Bone marrow (tissue), 2 donors: ENCODE measurements around the gene SCN2B.
A peak's percentile ranks its signal among the peaks of the same experiment; 100 is the strongest.

Experiments used
- DNase-seq, 2 donors: peaks; one replicate each; lab custom pipeline; 2025; lab: John Stamatoyannopoulos, UW

The SCN2B gene

GRCh38 chr11:118174006-118174567 is 2.4 kb downstream of the SCN2B start:
- no peak for DNase-seq

DNA sequence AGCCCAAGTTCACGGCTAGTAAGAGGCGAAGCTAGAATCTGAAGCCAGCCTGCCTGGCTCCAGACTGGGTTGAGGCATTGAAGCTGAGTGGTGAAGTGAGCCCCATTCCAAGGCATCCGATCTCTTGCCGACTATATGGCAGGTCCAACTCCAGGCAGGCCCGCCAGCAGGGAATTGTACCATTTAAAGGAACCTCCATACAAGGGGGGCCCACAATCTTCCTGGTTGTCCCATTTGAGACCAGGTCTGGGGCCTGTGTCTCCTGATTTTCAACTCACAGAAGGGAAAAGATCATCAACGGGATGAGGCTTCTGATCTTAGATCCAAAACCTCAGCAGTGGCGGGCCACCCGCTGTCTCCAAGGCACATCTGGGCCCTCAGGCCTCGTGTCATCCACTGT is 4.1 kb downstream of the SCN2B start:
- DNase-seq: no peak

DNA sequence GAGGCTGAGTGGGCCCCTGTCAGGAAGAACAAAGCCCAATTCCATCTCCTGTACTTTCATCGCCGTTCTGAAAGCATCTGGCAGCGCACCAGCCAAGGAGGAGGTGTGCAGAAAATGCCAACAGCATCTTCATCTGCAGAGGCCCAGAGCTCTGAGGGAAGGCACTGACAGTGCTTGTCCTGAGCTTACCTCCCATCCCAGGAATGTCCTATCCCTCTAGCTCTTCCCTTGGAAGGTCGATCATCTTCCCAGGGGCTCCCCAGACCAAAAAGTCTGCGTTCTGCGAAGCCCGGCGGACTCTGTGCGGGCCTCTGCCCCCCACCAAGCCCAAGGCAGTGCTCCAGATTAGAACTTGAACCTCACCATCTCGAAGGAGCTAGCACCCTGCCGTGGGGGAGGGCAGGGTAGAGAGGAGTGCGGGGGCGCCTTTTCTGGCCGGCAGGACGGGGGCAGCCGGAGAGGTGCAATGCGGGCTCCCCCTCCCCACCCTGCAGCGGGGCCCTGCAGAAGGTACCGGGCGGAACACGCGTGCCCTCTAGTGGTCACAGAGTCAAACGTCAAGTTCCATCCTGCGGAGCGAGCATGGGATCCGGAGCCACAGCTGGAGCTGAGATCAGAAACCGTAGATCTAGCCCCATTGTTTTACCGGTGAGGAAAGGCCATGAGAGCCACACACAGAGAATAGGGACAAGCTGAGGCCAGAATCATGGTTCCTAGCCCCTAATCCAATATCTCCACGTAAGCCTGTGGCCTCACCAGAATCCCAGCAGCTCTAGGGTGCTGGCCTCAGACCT is 5.0 kb downstream of the SCN2B start:
- DNase-seq: peak; percentile 21 to 43

GRCh38 chr11:118170882-118171268 is 5.6 kb downstream of the SCN2B start:
- DNase-seq: no peak

DNA sequence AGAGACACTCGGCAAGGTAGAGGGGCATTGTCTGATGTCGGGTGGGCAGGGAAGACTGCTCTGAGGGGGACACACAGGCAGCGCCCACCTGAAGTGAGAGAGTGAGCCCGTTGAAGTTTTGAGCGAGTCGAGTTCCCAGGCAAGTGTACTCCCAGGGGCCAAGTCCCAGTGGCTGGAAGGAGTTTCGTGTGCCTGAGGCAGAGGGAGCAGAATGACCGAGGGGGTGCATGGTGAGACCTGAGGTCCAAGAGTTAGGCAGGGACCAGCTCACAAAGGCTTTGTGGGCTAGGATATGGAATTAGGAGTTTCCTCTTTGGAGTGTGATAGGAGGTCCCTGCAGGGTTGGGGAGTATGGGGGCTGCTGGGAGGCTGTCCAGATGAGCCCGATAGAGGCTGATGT is 6.2 kb downstream of the SCN2B start:
- no peak for DNase-seq

DNA sequence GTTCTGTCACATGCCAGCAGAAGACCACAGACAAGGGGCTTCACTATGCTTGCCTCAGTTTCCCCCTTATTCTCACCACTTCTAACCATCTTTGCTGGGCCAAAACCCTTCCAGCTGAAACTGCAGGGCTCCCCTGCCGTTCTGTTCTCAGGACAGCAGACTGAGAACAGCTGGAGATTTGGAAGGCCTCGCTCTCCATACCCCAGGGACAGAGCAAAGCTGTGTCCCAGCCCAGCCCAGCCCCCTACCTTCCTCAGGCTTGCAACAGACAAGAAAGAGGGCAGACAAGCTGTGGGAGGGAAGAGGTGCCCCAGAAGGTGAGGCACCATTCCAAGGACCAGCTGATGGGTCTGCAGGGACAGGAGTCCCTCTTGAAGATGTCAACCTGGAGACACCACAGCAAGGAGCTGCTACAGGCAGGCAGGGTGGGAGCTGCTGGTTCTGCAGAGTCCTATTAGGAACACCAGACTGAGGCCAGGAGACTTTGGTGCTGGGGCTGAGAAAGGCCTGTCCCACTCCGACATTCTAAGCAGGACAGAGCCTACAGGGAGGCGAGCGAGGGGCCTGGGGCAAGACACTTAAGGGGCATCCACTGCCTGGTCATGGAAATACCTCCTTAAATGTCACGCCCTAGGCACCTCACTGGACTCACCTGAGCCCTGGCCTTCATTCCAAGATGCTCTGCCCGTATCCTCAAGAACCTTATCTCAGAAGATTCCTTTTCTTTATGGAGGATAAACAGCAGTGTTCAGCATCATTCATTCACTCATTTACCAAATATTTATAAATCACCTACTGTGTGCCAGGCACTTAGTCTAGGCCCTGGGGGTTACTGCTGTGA is 6.9 kb downstream of the SCN2B start:
- DNase-seq: no peak

DNA sequence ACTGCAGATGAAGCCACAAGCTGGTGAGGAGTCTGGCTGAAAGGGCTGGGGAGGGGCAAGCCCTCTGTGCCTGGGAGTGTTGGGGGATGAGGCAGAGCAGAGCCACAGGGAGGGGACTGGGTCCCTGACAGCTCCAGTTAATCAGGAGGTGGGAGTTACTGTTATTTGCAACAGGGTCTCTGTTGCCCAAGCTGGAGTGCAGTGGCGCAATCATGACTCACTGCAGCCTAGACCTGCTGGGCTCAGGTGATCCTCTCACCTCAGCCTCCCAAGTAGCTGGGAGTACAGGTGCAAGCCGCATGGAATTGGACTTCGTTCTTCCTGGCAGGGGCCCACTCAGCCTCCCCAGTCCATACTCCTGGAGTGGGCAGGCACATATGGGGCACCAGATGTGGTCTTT is 7.7 kb downstream of the SCN2B start:
- no peak for DNase-seq

DNA sequence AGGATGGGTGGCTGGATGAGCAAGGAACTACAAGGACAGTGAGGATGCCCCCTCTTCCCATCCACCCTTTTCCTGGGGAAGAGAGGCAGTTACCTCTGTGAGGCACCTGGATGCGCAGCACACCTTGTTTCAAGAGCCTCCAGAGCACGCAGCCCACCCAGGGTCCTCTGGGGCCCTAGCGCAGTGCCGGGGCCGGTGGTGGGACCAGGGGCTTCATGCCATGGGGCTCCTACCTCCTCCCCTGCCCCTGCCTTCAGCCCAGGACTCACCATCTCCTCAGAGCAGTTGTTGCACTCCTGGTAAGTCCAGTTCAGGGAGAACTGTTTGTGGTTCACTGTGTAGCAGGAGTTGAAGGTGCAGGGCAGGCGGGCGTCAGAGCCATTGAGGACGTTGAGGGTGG is 8.1 kb downstream of the SCN2B start:
- DNase-seq: no peak

DNA sequence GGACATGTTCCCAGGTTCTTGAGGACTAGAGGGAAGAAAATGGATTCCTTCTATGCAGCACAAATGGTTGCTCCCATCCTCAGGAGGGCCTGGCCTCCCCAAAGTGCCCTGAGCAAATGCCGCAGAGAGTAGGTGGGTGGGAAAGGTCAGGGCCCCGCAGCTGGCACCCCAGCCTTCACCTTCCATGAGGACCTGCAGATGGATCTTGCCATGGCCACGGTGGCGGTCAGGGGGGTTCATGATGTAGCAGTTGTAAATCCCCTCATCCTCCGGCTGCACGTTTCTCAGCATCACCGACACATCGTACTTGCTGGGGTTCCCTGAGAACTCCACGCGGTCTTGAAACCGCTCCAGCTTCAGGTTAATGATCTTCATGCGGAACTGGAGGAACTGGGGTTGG is 8.5 kb downstream of the SCN2B start:
- no peak for DNase-seq

DNA sequence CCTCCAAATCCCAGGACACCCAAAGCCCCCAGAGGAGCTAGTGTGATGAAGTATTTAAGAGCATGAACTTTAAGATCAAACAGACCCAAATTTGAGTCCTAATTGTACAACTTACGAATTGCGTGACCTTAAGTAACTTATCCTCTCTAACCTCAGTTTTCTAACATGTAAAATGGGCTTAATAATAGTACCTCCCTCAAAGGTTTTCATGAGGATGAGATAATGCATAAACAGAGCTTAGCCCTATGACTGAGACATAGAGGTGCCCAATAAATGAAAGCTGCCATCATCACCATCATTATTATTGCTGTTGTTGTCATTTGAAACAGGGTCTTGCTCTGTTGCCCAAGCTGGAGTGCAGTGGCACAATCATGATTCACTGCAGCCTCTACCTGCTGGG is 9.2 kb downstream of the SCN2B start:
- no peak for DNase-seq

GRCh38 chr11:118166641-118167040 is 9.8 kb downstream of the SCN2B start:
- DNase-seq: no peak

DNA sequence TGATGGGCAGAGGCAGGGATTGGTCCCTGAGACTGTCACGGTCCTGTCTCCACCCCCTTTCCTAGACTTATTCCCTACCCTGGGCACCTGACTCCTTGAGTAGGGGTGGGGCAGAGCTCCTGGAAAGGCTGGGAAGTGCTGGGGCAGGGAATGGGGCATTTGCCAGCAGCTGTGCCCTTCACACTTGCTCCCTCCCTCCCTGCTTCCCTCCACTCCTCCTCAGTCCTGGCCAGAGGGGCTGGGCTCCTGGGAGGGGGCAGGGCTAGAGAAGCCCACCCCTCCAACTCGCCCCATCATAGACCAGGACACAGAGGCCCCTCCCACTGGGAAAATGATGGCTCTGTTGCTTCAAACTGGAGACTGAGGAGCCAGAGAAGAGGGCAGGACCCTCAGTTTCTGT is 11.6 kb downstream of the SCN2B start:
- DNase-seq: no peak

GRCh38 chr11:118163494-118163893 is 12.9 kb downstream of the SCN2B start:
- DNase-seq: no peak

DNA sequence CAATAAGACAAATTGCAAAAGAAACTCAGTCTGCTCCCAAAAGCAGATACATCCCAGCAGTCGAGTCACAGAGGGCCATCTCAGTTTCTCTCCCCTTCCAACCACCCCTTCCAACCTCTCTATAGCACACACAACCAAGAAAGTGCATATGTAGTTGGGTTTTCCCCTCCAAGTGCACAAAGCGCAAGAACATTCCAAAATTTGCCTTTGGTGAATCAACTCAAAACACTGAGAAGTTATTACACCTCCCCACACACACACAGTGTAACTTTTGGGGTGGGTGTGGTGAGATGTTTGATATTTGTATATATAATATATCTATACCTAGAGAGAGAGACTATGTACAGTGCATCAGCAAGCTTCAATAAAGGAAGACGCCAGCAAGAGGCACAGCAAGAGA is 13.6 kb downstream of the SCN2B start:
- DNase-seq: no peak

DNA sequence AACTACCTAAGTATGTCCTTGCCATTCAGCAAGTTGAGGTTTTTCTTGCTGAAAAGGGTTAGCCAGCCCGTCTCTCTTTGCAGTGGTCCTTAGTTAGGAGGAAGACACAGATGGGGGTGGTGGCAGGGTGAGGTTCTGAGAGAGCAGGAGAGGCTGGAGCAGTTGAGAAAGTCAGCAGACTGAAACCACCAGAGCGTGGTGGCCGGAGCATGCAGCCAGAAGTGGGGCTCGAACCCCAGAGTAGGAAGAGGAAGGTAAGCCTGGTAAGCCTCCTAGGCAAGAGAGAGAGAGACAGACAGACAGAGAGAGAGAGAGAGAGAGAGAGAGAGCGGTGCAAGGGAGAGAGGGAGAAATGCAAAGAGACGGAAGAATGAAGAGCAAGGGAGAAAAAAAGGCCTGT is 14.7 kb downstream of the SCN2B start:
- no peak for DNase-seq

DNA sequence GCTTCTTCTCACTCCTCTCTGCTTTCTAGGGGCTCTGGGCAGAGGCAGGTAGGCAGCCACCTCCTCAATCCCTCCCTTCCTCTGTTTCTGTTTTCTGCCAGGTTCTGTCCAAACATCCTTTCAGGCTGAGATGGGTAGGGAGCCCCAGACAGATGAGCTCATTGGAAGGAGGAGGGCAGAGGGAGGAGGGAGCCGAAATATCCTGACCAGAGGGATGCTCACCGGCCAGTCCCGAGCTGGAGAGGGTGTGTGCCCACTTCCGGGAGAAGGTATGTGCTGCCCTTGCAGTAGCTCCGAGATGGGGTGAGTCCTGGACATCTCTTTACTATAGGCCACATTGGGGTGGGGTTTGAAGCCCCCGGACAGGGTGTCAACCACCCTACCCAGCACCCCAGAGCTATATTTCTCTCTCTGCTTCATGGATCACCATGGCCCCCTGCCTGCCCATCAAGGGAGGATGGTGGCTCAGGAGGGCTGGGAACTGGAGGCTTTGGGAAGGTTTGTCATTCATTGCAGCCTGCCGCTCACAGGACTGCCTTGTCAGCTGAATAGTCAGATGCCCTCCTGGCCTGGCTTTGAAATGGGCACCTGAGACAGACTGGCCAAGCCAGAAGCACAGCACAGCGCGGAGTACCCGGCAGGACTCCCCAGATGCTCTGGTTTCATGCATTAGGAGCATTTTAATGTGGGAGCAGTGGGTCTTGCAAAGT is 19.1 kb downstream of the SCN2B start:
- no peak for DNase-seq

DNA sequence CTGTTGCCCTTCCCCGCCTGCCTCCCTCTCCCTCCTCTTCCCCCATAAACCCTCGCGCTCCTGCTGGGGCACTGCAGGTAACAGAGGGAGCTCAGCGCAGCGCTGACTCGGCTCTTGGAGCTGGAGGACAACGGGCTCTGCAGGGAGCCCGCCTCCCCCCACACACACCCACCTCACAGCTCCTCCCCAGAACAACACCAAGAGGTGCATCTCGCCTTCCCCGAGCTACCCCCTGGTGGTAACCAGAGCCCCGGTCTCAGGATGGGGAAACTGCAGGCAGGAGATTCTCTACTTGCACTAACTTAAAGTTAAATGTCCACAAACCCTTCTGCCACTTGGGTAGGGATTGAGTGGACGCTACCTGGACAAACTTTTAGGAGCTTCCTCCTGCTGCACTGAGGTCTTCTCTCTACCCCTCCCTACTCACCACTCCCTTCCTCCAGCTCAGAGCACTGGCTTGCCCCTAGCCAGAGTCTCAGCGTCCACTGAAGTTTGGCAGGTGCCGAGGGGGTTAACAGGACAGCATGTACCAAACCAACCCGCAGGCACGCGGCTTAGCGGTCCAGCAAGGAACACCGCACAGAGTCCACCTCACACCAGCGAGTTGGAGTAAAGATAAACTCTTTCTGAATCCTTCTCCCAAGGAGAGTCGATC is 19.8 kb downstream of the SCN2B start:
- no peak for DNase-seq

- no peak for DNase-seq
Observed at GRCh38 chr11:118155776-118156530, 20.5 kb downstream of the SCN2B start.

GRCh38 chr11:118154641-118155040 is 21.8 kb downstream of the SCN2B start:
- DNase-seq: no peak

DNA sequence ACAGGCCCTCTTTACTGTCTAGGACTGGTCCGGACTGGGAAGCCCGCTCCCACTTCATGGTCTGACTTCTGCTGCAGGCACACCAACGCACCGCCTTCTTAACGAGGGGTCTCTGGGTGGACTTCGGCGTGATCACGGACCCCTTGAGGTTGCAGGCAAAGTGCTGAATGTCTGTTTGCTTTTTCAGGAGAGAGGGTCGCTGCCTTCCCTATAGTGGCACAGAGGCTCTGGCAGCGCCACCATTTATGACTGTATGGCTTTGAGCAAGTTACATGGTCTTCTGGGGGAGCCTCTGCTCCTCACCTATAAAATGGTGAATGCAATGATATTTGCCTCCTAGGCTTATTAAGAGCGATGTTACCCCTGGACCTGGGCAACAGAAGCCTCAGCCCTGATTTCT is 22.5 kb downstream of the SCN2B start:
- DNase-seq: no peak

DNA sequence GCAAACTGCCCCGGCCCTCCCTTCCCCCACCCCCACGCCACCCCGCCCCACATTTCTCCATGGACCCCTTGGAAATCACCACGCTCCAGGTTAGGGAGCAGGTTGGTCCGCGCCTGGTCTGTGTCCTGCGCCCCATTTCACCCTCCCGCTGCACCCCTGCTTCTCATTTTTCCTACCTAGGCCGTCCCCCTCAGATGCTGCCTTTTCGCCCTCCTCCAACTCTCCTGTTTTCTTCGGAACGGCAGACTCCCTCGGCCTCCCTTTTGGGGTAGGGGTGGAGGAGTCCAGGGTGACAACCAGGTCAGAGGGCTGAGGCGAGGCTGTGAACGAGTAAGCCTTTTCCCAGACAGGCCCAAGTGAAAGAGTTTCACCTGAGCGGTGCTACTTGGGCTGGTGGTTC is 22.9 kb downstream of the SCN2B start:
- no peak for DNase-seq
